NCI-H187 treated with DMSO at 0.1 percent for 48 hours (cell line): ENCODE measurements around the gene PPP4R3B.
"Not testable (repeated sequence)": the region's sequence is repeated elsewhere in the genome, so short reads cannot be mapped to it uniquely, and the experiment has no call there.

Source experiments
- DNase-seq: peaks from one replicate; lab custom pipeline; 2025; lab: John Stamatoyannopoulos, UW

The PPP4R3B gene

GRCh38 chr2:55617175-55618024, at the start of gene PPP4R3B:
PPP4R3B (minus strand) TSS chr2:55617622; CDS start chr2:55617285, 337 bp downstream.
- peak; percentile 96 for DNase-seq

GRCh38 chr2:55653255-55653654, 35.8 kb upstream of the PPP4R3B start:
- no peak for DNase-seq

GRCh38 chr2:55649211-55649610, 31.8 kb upstream of the PPP4R3B start:
- DNase-seq, result no peak

GRCh38 chr2:55636831-55637230, 19.4 kb upstream of the PPP4R3B start:
- DNase-seq, result no peak

- no peak for DNase-seq
These were observed 11.5 kb upstream of the PPP4R3B start for GRCh38 chr2:55628931-55629330.

GRCh38 chr2:55627915-55628314, 10.5 kb upstream of the PPP4R3B start:
- DNase-seq, result no peak

GRCh38 chr2:55621802-55622201, 4.4 kb upstream of the PPP4R3B start:
- DNase-seq, result no peak

GRCh38 chr2:55620123-55620779, 2.8 kb upstream of the PPP4R3B start:
- DNase-seq, result no peak

- DNase-seq, result peak; percentile 10
These were observed 1.0 kb upstream of the PPP4R3B start for GRCh38 chr2:55618275-55619055.

GRCh38 chr2:55618025-55618274, 528 bp upstream of the PPP4R3B start:
- DNase-seq, result no peak

- peak; percentile 35 for DNase-seq
These were observed 759 bp downstream of the PPP4R3B start for GRCh38 chr2:55616551-55617174.

- DNase-seq, result no peak
These were observed 5.4 kb downstream of the PPP4R3B start for GRCh38 chr2:55611997-55612396.

GRCh38 chr2:55610954-55611743, 6.3 kb downstream of the PPP4R3B start:
- DNase-seq, result no peak

- no peak for DNase-seq
These were observed 7.4 kb downstream of the PPP4R3B start for GRCh38 chr2:55609938-55610578.

- no peak for DNase-seq
These were observed 8.1 kb downstream of the PPP4R3B start for GRCh38 chr2:55609193-55609794.

GRCh38 chr2:55607717-55608116, 9.7 kb downstream of the PPP4R3B start:
- no peak for DNase-seq

- no peak for DNase-seq
These were observed 13.3 kb downstream of the PPP4R3B start for GRCh38 chr2:55604027-55604565.

- DNase-seq, result no peak
These were observed 15.6 kb downstream of the PPP4R3B start for GRCh38 chr2:55601849-55602248.

- no peak for DNase-seq
These were observed 19.2 kb downstream of the PPP4R3B start for GRCh38 chr2:55598056-55598795.

- not testable (repeated sequence) for DNase-seq
These were observed 20.6 kb downstream of the PPP4R3B start for GRCh38 chr2:55596795-55597194.
